Dermis blood vessel endothelial cell (primary cell): ENCODE data around the gene PCIF1. TPM values are rescaled to one million over a fixed set of nuclear protein-coding genes. Genes with fewer than 3 reads are reported as not detected.
"Not testable (repeated sequence)": the region's sequence is repeated elsewhere in the genome, so short reads cannot be mapped to it uniquely, and the experiment has no call there.

Experiments
- DNase-seq: peaks from one replicate; pipeline ENCODE4 v3.0.0; 2010
- total RNA-seq: library from RNA; depleted of rRNA; stranded (reverse); fragments of >200 nt; gene quantifications from 2 replicates; pipeline ENCODE4 v1.2.3, GENCODE V29; 2014

PCIF1 gene
- total RNA-seq, 1 donor from 2014 or later = 13.3 TPM

DNA sequence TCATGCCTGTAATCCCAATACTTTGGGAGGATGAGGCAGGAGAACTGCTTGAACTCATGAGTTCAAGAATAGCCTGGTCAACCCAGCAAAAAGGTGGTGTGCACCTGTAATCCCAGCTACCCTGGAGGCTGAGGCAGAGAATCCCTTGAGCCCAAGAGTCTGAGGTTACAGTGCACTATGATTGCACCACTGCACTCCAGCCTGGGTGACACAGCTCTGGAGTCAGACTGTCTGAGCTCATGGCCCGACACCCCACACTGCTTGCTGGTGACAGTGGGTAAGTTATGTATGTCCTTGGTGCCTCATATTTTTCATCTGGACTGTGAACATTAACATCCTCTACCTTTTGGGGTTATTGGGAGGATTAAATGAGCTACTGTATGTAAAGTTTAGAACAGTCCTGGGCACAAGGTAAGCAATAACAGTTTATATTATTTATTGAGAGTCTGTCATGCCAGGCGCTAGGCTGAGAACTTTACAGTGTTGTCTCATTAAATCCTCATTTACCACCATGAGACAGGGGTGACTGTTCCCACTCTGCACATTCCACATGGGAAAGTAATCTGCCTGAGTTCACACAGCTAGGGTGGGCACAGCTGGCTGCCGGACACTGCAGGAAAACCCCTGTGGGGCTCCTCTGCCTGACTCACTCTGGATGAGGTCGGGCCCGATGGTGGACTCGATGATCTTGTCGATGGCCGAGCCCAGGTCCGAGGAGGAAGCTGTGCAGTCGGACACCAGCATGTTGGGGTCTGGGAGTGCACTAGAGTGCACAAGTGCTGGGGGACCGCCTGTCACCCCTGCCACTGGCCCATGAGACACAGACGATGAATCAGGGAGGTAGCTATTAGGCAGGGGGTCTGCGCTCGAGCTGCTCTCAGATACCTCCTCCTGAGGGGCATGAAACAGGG, 34.6 kb downstream of the PCIF1 start:
- no peak for DNase-seq

DNA sequence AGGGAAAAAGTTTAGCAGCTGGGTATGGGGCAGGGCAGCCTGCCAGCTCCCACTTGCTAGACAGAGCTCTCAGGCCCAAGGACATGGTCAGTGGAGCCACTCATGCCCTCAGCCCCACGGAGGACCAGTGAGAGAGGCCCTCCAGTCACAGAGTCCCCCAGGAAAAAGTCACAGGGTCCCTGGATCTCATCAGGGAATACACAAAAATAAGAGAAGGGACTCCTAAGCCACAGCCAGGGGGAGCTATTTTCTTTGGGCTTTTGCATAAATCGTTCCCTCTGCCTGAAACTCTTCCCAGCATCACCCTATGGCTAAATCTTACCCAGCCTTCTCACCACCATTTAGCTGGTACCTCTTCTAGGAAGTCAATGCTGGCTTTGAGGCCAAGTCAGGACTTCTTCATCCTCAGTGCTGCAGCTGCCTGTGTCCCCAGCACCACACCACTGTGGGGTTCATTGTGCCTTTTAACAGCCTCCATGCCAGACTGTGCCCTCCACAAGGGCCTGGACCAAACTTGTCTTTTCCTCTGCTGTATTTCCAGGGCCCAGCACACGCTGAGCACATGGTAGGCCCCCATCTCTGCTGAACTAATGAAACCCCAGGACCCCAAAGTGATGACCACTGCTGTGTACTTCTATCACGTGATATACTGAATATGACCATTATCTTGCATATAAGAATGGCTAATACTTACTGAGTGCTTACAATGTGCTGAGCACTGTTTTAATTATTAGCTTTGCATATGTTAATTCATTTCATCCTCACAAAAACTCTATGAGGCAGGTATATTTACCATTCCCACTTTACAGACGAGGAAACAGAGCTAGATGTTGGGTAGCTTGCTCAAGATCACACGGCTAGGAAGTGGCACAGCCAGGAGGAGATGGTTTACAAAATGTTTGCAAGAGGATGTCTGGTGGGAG, 35.5 kb downstream of the PCIF1 start:
- peak; percentile 78 for DNase-seq

DNA sequence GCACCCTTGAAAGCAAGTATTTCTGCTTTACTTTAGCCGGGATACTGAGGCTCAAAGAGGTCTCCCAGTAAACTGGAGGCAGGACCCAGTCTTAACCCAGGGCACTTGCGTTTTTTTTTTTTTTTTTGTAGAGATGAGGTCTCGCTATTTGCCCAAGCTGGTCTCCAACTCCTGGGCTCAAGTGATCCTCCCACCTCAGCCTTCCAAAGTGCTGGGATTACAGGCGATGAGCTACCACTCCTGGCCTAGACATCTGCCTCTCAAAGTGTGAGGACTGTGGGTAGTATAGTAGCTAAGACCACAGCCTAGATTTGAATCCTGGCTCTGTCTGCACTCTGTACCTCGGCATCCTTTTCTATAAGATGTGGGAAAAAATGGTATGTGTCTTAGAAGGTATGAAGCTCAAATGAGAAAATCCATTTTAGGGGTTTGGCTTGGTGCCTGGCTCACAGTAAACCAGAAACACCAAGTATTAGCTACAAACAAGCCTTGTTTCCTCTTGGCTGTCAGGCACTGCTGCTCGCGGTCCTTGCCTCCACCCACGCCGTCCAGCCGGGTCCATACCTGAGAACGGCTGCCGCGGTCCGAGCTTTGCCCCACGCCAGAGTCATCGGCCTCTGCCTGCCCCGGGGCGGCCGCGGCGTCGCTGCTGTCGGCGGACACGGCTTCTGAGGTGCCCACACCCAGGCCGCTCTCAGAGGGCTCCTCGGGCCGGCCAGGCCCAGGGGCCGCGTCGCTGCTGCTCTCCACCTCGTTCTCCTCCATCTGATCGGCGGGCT, 36.4 kb downstream of the PCIF1 start:
- DNase-seq = peak; percentile 38

DNA sequence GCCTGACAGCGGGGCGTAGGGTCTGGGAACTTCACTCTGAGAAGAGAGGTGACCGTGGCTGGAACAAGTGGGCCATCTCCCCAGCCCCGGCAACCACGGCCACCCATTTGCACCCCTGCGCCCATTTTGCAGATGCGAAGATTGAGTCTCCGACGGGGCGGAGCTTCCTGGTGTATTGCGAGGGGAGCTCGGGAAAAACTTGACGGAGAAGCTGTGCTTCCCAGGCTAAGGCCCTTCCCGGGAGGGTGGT, 36.9 kb downstream of the PCIF1 start:
- no peak for DNase-seq

DNA sequence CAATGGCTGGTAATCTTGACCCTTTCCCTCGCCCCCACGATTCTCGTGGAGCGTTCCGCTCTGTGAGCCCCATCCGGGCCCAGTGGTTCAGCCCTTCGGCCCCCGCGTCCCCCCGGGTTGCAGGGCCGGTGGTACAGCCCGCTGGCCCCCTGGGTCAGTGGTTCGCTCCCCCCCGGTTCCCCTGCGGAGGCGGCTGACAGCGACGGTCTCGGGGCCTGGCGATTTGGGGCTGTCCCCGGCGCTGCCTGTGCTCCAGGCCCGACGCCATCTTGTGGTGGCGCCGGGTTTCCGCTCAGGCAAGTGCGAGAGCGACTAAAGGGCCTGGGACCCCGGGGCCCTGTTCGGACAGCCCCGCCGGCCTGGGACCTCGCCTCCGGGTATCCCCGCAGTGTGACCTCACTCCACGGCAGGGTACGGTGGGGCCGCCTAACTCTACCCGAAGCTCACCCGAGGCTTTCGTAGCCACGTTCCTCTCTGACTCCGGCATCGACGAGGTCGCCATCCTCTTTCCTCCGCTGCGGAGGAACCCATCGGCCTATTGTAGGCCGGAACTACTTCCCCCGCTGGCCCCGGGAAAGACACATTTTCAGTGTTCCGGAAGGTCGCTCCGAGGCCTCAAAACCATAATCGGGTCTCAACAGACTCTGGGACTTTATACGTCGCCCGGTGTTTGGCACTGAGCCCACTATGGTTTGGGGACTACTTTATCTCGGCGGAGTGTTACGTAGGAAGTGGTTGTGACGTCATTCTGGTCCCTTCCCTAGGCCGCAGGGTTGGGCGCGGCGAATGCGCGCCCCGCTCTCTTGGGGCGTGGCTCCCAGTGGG, 37.4 kb downstream of the PCIF1 start, which contains the start of gene ZNF335:
TSS of gene ZNF335 (minus strand) at position 529 of the 825 bp plus-strand sequence. CDS start 793 bp downstream, outside the sequence.
- DNase-seq = peak; percentile 98

DNA sequence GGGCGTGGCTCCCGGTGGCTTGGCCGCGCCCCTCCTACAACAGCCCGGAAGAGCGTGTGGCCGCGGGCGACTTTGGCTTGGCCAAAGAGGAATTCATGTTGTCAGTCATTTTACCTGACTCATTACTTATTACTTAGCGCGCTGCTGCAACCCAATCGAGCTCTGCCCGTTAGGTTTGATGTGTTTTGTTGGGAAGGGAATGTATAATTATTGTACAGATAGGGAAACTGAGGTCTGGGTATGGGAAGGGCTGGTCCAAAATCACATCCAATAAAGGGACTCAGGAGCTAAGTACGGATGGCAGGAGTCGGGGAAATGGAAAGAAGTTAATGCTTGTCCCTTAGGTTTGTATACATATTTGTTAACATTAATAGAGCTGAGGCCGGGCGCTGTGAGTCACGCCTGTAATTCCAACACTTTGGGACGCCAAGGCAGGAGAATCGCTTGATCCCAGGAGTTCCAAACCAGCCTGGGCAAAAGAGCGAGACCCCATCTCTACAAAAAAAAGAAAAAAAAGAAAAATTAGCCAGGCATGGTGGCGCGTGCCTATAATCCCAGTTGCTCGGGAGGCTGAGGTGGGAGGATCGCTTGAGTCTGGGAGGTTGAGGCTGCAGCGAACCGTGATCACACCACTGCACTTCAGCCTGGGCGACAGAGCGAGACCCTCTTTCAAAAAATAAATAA, 38.2 kb downstream of the PCIF1 start:
- DNase-seq = no peak

DNA sequence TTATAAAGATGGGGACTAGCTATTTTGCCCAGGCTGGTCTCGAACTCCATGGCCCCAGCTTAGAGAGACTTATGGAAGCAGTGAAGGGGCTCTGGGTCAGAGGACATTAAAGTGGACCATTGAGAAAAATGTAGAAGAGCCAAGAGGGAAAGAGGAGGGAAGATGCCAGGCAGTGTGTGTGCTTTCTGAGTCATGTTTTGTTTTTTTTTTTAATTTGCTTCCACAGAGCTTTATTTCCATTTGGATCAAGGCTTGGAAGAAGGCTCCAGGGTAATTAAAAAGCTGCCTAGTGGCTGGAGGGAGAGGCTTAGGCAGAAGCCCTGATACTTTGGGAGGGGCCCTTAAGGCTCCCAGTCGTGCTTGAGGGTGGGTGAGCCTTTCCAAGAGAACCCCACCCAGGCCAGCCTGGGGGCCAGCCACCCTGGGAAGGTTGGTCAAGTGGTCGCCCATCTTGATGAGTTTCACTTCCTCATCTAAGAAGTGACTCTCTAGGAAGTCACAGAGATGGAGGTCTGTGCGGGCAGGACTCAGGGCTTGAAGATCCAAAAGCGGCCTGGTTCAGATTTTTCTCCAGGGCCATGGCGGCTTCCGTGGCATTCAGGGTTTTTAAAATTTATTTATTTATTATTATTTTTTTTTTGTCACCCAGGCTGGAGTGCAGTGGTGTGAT, 40.5 kb downstream of the PCIF1 start:
- DNase-seq = no peak

DNA sequence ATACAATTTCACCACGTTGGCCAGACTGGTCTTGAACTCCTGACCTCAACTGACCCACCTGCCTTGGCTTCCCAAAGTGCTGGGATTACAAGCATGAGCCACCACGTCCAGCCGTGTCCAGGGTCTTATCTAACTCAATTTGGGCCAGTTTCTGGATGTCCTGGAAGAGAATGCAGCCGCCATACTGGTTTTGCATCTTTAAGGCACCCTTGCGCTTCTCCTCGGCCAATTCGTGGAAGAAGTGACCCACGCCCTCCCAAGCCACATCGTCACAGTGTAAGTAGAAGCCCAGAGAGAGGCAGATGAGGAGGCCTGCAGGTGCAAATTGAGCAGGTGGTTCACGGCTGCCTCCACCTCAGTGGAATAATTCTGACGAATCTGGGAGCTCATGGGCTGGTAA, 41.2 kb downstream of the PCIF1 start:
- DNase-seq = no peak

DNA sequence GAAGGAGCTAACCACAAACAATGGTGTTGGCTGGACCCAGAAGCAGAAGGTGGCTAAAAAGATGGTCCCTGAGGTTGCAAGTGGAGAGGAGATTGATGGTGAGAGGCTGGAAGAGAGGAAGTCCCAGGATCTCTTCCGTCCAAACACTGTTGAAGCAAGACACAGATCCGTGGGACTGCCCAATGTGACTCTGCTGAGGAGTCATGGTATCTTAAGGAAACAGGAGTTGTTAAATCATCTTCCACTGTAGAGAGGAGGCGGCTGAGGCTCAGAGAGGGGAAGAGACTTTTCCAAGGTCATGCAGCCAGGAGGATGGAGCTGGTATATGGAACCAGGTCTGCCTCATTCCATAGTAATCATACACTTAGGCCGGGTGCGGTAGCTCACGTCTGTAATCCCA, 41.6 kb downstream of the PCIF1 start:
- DNase-seq = no peak

DNA sequence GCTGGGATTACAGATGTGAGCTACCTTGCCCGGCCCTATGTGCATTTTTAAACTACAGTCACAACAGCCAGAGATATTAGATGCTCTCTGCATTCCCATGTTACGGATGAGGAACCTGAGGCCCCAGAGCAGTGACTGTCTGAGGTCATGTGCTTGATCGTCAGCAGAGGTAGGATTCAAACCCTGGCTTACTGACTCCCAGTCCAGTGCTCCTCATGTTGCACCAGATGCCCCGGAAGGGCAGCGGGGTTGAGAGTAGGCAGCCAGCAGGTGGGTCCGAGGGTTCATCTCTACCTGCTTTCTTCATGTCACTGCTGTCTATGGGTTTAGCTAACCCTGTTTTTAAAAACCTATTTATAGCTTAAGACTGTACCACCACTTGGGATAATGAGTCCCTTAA, 46.8 kb downstream of the PCIF1 start:
- no peak for DNase-seq

DNA sequence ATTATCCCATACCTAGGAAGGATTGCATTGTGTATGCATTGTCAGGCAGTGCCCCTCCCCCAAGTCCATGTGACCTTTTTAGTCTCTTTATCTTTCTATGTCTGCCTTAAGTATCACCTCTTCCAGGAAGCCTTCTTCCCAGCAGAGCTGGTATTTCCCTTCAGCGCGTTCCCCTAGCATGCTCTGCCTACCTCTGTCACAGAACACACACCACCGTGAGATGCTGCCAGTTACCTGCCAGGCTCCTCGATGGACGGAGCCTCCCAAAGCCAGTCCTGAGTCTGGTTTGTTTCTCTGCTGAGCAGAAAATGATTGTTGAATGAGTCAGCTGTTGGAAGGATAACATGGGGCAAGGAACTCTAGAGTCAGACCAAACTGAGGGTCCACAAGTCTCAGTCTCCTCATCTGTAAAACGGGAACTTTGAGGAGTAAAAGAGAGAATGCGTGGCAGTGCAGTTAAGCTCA, 48.8 kb downstream of the PCIF1 start:
- DNase-seq = no peak

DNA sequence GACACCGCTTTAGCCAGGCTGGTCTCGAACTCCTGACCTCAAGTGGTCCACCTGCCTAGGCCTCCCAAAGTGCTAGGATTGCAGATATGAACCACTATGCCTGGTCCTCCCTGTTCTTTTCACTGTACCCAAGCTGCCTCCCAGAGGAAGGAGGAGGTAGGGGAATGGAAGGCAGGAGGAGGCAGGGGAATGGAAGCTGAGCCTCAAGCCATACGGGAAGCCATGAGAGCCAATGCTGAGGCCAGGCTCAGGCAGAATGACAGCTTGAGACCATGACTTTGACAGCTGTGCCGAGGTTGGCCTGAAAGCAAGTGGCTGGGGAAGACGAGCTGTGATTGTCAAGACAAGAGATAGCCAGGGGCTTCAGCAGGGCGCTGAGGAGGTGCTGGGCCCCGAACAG, 51.1 kb downstream of the PCIF1 start:
- no peak for DNase-seq

DNA sequence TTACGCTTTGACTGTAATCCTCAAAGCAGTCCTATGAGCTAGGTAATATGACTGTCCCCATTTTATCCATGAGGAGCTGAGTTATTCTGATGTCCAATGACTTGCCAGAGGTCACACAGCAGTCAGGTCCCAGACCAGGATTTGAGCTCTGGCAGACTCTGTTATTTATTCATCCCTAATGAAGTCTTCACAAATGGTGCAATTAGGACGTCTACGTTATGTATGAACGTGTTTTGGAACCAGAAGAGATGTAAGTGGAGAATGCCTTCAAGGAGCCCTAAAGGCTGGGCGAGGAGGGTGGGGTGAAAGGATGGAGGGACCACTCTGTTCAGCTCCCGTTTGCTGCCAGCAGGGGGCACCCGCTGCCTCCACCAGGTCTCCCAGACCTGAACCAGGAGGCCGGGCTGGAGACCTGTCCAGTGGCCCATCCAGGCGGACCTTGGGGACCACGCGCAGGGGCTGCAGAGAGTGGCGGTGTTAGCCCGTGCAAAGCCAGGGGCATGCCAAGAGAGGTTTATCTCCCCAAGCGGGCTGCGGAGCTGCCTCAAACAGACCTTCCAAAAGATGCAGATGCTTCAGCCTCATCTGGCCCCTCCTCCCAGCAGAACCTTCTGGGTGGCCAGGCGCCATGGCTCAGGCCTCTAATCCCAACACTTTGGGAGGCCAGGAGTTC, 52.8 kb downstream of the PCIF1 start:
- peak; percentile 81 for DNase-seq

DNA sequence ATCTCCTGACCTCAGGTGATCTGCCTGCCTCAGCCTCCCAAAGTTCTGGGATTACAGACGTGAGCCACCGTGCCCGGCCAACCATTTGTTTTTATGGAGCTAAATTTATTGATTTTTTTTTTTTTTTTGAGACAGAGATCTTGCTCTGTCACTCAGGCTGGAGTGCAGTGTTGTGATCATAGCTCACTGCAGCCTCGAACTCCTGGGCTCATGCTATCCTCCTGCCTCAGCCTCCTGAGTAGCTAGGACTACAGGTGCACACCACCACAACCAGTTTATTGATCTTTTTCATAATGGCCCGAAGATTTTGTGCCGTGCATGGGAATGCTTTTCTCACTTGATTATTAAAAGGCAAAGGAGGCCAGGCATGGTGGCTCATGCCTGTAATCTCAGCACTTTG, 54.3 kb downstream of the PCIF1 start:
- DNase-seq = not testable (repeated sequence)

DNA sequence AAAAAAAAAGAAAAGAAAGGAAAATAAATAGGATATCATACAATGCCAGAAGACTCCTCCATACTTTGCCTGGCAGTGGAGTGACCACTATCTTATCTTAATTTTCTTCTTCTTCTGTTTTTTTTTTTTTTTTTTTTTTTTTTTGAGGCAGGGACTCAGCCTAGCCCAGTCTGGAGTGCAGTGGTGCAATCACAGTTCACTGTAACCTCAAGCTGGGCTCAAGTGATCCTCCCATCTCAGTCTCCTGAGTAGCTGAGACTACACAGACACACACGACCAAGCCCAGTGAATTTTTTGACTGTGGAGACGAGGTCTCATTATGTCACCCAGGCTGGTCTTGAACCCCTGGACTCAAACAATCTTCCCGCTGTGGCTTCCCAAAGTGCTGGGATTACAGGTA, 57.1 kb downstream of the PCIF1 start:
- DNase-seq = no peak

DNA sequence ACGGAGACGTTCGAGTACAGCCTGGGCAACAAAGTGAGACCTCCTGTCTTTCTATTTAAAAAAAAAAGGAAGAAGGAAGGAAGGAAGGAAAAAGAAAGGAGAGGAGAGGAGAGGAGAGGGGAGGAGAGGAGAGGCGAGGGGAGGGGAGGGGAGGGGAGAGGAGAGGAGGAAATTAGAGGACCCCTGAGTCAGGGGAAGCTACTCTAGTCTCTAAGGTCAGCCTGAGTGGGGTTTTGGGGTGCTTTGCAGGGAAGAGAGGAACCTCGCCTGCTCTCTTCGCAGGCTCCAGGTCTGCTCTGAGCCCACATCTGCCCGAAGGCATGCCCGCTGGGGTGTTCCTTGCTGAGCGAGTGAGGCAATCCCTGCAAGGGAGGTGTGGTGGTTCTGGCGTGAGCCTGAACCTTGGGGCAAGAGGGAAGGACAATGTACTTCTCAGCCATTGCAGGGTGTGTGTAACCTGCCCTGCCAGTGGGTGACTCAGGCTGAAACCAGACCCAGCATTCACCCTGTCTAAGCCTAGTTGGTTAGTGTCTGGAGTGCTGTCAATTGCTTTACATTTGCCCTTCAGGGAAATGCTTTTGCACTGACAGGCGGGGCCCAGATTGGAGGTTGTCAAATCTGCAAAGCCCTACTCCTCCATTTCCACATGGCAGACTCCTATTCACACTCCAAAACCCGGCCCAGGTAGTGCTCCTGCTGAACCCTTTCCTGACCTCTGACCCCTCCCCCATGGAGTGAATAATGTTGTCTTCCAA, 58.9 kb downstream of the PCIF1 start:
- DNase-seq = no peak

DNA sequence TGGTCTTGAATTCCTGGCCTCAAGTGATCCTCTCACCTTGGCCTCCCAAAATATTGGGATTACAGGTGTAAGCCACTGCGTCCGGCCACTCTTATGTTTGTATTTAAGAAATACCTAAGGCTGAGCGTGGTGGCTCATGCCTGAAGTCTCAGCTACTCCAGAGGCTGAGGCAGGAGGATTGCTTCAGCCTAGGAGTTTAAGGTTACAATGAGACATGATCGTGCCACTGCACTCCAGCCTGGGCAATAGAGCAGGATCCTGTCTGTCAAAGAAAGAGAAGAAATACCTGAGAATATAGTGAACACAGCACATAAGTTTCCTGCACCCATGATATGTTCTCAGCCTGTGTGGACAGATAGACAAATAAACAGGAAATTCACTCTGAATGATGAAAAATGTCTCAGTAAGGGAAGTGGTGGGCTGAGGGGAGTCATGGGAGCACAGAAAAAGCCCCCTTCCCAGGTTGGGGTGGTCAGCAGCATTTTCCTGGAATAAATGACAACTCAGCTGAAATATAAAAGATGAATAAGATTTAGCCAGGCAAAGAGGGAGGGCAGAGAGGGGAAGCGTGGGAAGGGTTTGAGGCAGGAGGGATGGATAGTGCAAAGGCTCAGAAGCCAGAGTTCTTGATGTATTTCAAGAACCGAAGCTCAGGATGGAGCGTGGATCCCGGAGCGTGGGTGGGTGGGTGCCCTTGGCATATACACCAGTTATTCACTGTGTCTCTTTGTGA, 60.4 kb downstream of the PCIF1 start:
- DNase-seq = no peak

DNA sequence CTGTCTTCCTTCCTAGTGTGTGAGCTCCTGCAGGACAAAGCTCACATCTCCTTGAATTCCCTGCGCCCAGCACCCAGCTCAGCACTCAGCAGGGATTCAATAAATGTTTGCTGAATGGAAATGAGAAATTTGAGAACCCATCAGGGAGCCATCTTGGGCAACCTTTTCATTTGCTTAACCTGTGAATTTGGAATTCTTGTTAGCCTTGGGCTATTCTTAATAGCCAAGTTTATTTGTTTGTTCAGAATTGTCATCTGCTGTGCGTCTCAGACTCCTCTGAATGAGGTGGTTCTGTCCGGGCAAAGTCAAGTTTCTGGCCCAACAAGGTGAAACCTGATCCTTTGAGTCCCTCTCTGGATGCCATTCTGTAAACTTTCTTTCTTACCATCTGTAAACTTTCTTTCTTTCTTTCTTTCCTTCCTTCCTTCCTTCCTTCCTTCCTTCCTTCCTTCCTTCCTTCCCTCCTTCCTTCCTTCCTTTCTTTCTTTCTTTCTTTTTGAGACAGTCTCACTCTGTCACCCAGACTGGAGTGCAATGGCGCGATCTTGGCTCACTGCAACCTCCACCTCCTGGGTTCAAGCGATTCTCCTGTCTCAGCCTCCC, 61.1 kb downstream of the PCIF1 start:
- not testable (repeated sequence) for DNase-seq
